ENCODE measurements around the gene HSFX4. TPM values are rescaled to one million over a fixed set of nuclear protein-coding genes. Genes with fewer than 3 reads are reported as not detected.

HSFX4 gene
- total and polyA plus RNA-seq, 9 of the 15 experiments (the other 6 are each of a cell fraction or from before 2014, with no cell fraction given): 0.10 to 0.24 (median 0.14) TPM; not detected in 6

DNA sequence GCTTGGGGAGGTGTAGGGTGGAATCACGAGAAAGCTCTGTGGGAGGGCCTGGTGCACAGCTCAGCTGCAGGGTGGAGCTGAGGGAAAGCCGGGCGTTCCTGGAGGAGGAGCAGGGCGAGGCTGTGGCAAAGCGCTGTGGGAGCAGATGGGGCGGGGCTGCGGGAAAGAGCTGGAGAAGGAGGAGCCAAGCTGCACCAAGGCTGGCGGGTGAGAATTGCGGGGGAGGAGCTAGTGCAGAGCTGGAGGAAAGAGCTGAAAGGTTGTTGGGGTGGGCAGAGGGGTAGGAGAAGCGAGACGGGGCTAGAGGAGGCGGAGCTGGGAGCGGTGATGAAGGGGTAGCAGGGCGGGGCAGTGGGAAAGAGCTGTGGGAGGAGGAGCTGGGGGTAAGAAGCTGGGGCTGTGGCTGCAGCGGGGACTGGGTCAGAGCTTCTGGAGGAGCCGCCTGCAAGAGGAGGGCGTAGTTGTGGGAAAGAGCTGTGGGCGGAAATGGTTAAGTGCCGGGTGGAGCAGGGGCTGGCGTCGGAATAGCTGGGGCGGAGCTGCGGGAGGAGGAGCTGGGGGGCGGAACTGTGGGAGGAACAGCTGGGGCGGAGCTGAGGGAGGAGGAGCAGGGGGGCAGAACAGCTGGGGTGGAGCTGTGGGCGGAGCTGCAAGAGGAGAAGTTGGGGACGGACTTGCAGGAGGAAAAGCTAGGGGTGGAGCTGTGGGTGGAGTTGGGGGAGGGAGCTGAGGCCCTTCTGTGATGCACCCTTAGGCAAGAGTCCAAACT, 10.7 kb downstream of the HSFX4 start (continued):
- TF ChIP-seq GTF3C2 (IDR thresholded peaks at IDR 0.05; ENCODE audit: borderline replicate concordance, extremely low read depth, insufficient read length) (no peak), ZNF316 (IDR thresholded peaks at IDR 0.05) (no peak), CC2D1A (IDR thresholded peaks at IDR 0.05) (0 out of 2 replicates have a peak, but pooled peaks have one; percentile 23), BRD4 (IDR thresholded peaks at IDR 0.05) (no peak), U2AF1 (optimal IDR thresholded peaks at IDR 0.05; ENCODE audit: low read depth, low read length) (no peak), ZSCAN32 (CRISPR knock-in tag; IDR thresholded peaks at IDR 0.05) (no peak), CBX3 (IDR thresholded peaks at IDR 0.05; ENCODE audit: borderline replicate concordance in 1 of 2, low read length in 2 of 2) (no peak; a peak in 1 of 3 replicates), PTTG1 (tag; IDR thresholded peaks at IDR 0.05; ENCODE audit: low read depth) (no peak), MTA1 (IDR thresholded peaks at IDR 0.05; ENCODE audit: borderline replicate concordance) (no peak), PML (IDR thresholded peaks at IDR 0.05; ENCODE audit: low read length) (no peak), MCM2 (IDR thresholded peaks at IDR 0.05; ENCODE audit: low read depth) (no peak), ZNF589 (CRISPR knock-in tag; IDR thresholded peaks at IDR 0.05; ENCODE audit: low read depth) (no peak), MTF1 (CRISPR knock-in tag; IDR thresholded peaks at IDR 0.05; ENCODE audit: borderline replicate concordance) (no peak), PKNOX1 (IDR thresholded peaks at IDR 0.05) (peak; percentile 47)
- TF ChIP-seq, protein P1, sequence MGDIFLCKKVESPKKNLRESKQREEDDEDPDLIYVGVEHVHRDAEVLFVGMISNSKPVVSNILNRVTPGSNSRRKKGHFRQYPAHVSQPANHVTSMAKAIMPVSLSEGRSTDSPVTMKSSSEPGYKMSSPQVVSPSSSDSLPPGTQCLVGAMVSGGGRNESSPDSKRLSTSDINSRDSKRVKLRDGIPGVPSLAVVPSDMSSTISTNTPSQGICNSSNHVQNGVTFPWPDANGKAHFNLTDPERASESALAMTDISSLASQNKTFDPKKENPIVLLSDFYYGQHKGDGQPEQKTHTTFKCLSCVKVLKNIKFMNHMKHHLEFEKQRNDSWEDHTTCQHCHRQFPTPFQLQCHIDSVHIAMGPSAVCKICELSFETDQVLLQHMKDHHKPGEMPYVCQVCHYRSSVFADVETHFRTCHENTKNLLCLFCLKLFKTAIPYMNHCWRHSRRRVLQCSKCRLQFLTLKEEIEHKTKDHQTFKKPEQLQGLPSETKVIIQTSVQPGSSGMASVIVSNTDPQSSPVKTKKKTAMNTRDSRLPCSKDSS (IDR thresholded peaks at IDR 0.05; ENCODE audit: low read depth, partially characterized antibody): no peak
- TF ChIP-seq, protein P2, sequence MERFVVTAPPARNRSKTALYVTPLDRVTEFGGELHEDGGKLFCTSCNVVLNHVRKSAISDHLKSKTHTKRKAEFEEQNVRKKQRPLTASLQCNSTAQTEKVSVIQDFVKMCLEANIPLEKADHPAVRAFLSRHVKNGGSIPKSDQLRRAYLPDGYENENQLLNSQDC (CRISPR knock-in tag; IDR thresholded peaks at IDR 0.05): no peak
- TF ChIP-seq, protein P3, sequence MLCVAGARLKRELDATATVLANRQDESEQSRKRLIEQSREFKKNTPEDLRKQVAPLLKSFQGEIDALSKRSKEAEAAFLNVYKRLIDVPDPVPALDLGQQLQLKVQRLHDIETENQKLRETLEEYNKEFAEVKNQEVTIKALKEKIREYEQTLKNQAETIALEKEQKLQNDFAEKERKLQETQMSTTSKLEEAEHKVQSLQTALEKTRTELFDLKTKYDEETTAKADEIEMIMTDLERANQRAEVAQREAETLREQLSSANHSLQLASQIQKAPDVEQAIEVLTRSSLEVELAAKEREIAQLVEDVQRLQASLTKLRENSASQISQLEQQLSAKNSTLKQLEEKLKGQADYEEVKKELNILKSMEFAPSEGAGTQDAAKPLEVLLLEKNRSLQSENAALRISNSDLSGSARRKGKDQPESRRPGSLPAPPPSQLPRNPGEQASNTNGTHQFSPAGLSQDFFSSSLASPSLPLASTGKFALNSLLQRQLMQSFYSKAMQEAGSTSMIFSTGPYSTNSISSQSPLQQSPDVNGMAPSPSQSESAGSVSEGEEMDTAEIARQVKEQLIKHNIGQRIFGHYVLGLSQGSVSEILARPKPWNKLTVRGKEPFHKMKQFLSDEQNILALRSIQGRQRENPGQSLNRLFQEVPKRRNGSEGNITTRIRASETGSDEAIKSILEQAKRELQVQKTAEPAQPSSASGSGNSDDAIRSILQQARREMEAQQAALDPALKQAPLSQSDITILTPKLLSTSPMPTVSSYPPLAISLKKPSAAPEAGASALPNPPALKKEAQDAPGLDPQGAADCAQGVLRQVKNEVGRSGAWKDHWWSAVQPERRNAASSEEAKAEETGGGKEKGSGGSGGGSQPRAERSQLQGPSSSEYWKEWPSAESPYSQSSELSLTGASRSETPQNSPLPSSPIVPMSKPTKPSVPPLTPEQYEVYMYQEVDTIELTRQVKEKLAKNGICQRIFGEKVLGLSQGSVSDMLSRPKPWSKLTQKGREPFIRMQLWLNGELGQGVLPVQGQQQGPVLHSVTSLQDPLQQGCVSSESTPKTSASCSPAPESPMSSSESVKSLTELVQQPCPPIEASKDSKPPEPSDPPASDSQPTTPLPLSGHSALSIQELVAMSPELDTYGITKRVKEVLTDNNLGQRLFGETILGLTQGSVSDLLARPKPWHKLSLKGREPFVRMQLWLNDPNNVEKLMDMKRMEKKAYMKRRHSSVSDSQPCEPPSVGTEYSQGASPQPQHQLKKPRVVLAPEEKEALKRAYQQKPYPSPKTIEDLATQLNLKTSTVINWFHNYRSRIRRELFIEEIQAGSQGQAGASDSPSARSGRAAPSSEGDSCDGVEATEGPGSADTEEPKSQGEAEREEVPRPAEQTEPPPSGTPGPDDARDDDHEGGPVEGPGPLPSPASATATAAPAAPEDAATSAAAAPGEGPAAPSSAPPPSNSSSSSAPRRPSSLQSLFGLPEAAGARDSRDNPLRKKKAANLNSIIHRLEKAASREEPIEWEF (CRISPR knock-in tag; IDR thresholded peaks at IDR 0.05): no peak

Data from K562 (cell line).